CD4-positive, alpha-beta T cell (primary cell): ENCODE measurements around the gene STBD1. TPM values are rescaled to one million over a fixed set of nuclear protein-coding genes. Genes with fewer than 3 reads are reported as not detected.
A peak's percentile ranks its signal among the peaks of the same experiment; 100 is the strongest.

Source experiments
- ATAC-seq: fragments of 200-7000 bp; cut with Tn5 transposase; one replicate; pipeline ENCODE4 v1.10.0; 2022; ENCODE audit warnings: mild to moderate bottlenecking; ENCODE audit not compliant: poor library complexity
- CTCF ChIA-PET: fragments of 350-600 bp; sonication (Branson Sonifier 250); formaldehyde crosslinking; loops from one replicate; lab custom pipeline; 2021; ENCODE audit warnings: antibody characterized with exemption, inconsistent platforms; lab: Charles Lee
- POLR2A ChIA-PET: fragments of 350-600 bp; sonication (Branson Sonifier 250); formaldehyde crosslinking; loops from one replicate; lab custom pipeline; 2021; ENCODE audit warnings: antibody characterized with exemption, inconsistent platforms; lab: Charles Lee
- DNase-seq, 14 experiments: peaks; one replicate each; pipeline ENCODE4 v3.0.0-alpha.2; 2013 to 2020; ENCODE audit warnings: mixed read lengths in 2 of 14
- H3K27ac ChIP-seq, 2 donors: one replicate each; pipeline versions ENCODE4 v1.5.1 to v1.7.0; 2013; ENCODE audit warnings: low read length in 2 of 2, low read depth in 1 of 2, mild to moderate bottlenecking in 1 of 2
- H3K27me3 ChIP-seq, 2 experiments: 1 replicate in 1 of 2; 2 replicates in 1 of 2; pipeline versions ENCODE4 v1.6.1 to v1.7.0; 2013; ENCODE audit warnings: low read length in 2 of 2, control low read depth in 1 of 2, mild to moderate bottlenecking in 1 of 2, moderate library complexity in 1 of 2; ENCODE audit not compliant: insufficient read depth in 2 of 2, control insufficient read depth in 1 of 2
- H3K36me3 ChIP-seq: one replicate; pipeline ENCODE4 v1.6.1; 2013; ENCODE audit warnings: low read length, control low read depth; ENCODE audit not compliant: insufficient read depth
- H3K4me1 ChIP-seq: one replicate; pipeline ENCODE4 v1.6.1; 2013; ENCODE audit warnings: low read length, control low read depth; ENCODE audit not compliant: insufficient read depth
- H3K4me3 ChIP-seq: one replicate; pipeline ENCODE4 v1.5.1; 2013; ENCODE audit warnings: mild to moderate bottlenecking, low read length, moderate library complexity
- H3K9me3 ChIP-seq, 2 experiments: 1 replicate in 1 of 2; 2 replicates in 1 of 2; pipeline versions ENCODE4 v1.6.1 to v1.7.0; 2013; ENCODE audit warnings: low read length in 2 of 2, mild to moderate bottlenecking in 2 of 2, control low read depth in 1 of 2, moderate library complexity in 1 of 2; ENCODE audit not compliant: control insufficient read depth in 1 of 2, insufficient read depth in 1 of 2
- H3K27ac Mint-ChIP-seq: one replicate; pipeline ENCODE4 v1.8.0; 2020; ENCODE audit warnings: mixed read lengths
- H3K27me3 Mint-ChIP-seq: one replicate; pipeline ENCODE4 v1.8.0; 2021; ENCODE audit warnings: mixed read lengths
- H3K36me3 Mint-ChIP-seq: one replicate; pipeline ENCODE4 v1.8.0; 2021; ENCODE audit warnings: low read depth, mixed read lengths
- H3K4me1 Mint-ChIP-seq: one replicate; pipeline ENCODE4 v1.8.0; 2021; ENCODE audit warnings: low read depth, mixed read lengths
- H3K4me3 Mint-ChIP-seq: one replicate; pipeline ENCODE4 v1.8.0; 2020; ENCODE audit warnings: mild to moderate bottlenecking, mixed read lengths
- H3K9me3 Mint-ChIP-seq: one replicate; pipeline ENCODE4 v1.8.0; 2020; ENCODE audit warnings: mixed read lengths
- CTCF ChIP-seq: fragments of 200-600 bp; IDR thresholded peaks from one replicate; pipeline ENCODE4 v1.8.0; 2022; ENCODE audit warnings: antibody characterized with exemption, mild to moderate bottlenecking
- intact Hi-C, 2 experiments: fragments of 100-400 bp; cut with DNase I in 1 of 2; cut with micrococcal nuclease in 1 of 2; formaldehyde crosslinking; loops; one replicate each; pipeline versions ENCODE4 v1.15.1 to v1.9.0; 2023 to 2025; cut with DNase I, micrococcal nuclease
- total RNA-seq, 174 experiments: library from RNA in 2 of 174; stranded (reverse) in 2 of 174; gene quantifications; one replicate each; pipeline ENCODE4 v1.2.3 and lab custom pipeline; 2021 to 2026

Gene STBD1
- total RNA-seq, 2 experiments from 2014 or later: 0.11 TPM; not detected in 1

GRCh38 chr4:76302826-76303438 lies 3.6 kb upstream of the STBD1 start:
- TF ChIP-seq CTCF: no peak
- DNase-seq: no peak
- intact Hi-C loops: no loop called here
- H3K9me3 Mint-ChIP-seq: peaks cover 6% of the 10 kb centered on the region
- H3K4me3 Mint-ChIP-seq: no peak overlapping the region
- CTCF ChIA-PET: no interaction called here
- no peaks in the 10 kb centered on the region for H3K36me3 Mint-ChIP-seq
- no peak for ATAC-seq
- peaks cover 19% of the 10 kb centered on the region for H3K4me1 Mint-ChIP-seq
- Histone ChIP-seq H3K9me3 (peaks cover 0 to 5% of the 10 kb centered on the region in 2 experiments), H3K27ac (no peak overlapping the region), H3K4me3 (no peak overlapping the region), H3K27me3 (no peaks in the 10 kb centered on the region), H3K4me1 (peaks cover 36% of the 10 kb centered on the region), H3K36me3 (no peaks in the 10 kb centered on the region)
- H3K27ac Mint-ChIP-seq: no peak overlapping the region
- peaks cover 18% of the 10 kb centered on the region for H3K27me3 Mint-ChIP-seq
- POLR2A ChIA-PET: no interaction called here

- no peak for TF ChIP-seq CTCF
- Histone ChIP-seq H3K4me1 (peaks cover 36% of the 10 kb centered on the region), H3K4me3 (peak overlapping the region; percentile 73), H3K27me3 (no peaks in the 10 kb centered on the region), H3K27ac (peak overlapping the region in 1 of 2 donors; percentile 11), H3K9me3 (no peaks in the 10 kb centered on the region), H3K36me3 (no peaks in the 10 kb centered on the region)
- Mint-ChIP-seq H3K4me3 (peak overlapping the region; percentile 81), H3K27me3 (peaks cover 30% of the 10 kb centered on the region), H3K27ac (peak overlapping the region; percentile 1), H3K9me3 (no peaks in the 10 kb centered on the region), H3K36me3 (no peaks in the 10 kb centered on the region), H3K4me1 (peaks cover 23% of the 10 kb centered on the region)
- ChIA-PET CTCF (no interaction called here), POLR2A (interaction anchor here (0.6 to 1.2 kb wide), 2 partner anchors 55 to 92 kb away, joined by 3 to 4 read pairs; partner anchors contain the start of gene SCARB2)
- ATAC-seq (peak; percentile 29), DNase-seq (peak in 4 of 14 experiments; percentile 20 to 45 (median 26))
- intact Hi-C loops: no loop called here
Observed at GRCh38 chr4:76305033-76305687, 1.4 kb upstream of the STBD1 start.

DNA sequence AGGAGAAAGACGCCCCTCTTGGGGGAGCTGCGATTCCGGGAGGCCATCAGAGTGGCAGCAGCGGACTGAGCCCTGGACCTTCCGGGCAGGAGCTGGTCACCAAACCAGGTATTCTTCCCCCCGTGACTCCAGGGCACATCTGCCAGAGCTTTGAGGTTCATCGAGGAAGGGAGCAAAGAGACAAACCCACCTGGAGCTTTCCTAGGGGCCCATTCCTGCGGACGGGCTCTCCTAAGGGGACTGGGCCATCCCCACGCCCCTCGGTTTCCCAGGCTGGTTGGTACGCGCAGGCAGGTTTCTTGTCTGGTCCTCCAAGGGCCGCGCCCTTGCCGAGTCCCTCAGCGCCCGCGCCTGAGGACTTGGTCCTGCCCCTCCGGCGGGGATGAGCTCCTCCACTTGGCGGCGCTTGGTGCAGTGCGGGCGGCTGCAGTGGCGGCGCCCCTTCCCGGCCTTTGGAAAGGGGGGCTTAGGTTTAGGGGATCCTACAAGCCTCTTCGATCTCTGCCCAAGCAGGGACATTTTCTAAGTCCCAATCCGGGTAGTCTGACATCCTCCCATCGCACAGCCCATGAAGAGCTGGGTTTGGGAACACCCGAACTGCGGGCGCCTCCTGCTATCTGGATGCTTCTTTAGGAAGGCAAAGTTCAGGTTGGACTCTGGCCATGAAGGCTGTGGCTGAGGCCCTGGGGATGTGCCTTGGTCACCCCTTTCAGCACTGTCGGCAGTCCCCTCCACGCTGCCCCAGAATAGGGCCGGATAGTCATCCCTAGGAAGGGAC lies 538 bp downstream of the STBD1 start:
- H3K27ac Mint-ChIP-seq: no peak overlapping the region
- no peak overlapping the region for H3K27ac ChIP-seq
- H3K4me3 ChIP-seq: peak overlapping the region; percentile 73
- H3K36me3 Mint-ChIP-seq: no peaks in the 10 kb centered on the region
- ChIA-PET POLR2A (no interaction called here), CTCF (no interaction called here)
- peaks cover 36% of the 10 kb centered on the region for H3K4me1 ChIP-seq
- no peaks in the 10 kb centered on the region for H3K9me3 ChIP-seq
- TF ChIP-seq CTCF: no peak
- H3K4me1 Mint-ChIP-seq: peaks cover 23% of the 10 kb centered on the region
- peaks cover 36% of the 10 kb centered on the region for H3K27me3 Mint-ChIP-seq
- intact Hi-C loops: no loop called here
- H3K27me3 ChIP-seq: no peaks in the 10 kb centered on the region
- peak; percentile 28 for ATAC-seq
- peak overlapping the region; percentile 81 for H3K4me3 Mint-ChIP-seq
- H3K36me3 ChIP-seq: no peaks in the 10 kb centered on the region
- H3K9me3 Mint-ChIP-seq: no peaks in the 10 kb centered on the region
- DNase-seq: peak in 7 of 14 experiments; percentile 3 to 42 (median 33)
